HG03159 (cell line): ENCODE data around the gene HLA-F.

Experiments
- ATAC-seq: cut with Tn5 transposase; IDR thresholded peaks from one replicate; pipeline ENCODE4 v1.9.1; 2021; ENCODE audit warnings: mild to moderate bottlenecking, moderate library complexity; ENCODE audit not compliant: unreplicated experiment

The HLA-F gene

DNA sequence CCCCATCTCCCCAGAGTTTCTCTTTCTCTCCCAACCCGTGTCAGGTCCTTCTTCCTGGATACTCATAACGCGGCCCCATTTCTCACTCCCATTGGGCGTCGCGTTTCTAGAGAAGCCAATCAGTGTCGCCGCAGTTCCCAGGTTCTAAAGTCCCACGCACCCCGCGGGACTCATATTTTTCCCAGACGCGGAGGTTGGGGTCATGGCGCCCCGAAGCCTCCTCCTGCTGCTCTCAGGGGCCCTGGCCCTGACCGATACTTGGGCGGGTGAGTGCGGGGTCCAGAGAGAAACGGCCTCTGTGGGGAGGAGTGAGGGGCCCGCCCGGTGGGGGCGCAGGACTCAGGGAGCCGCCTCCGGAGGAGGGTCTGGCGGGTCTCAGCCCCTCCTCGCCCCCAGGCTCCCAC lies at the start of gene HLA-F:
Gene HLA-F (plus strand): TSS at position 173 of the 404 bp plus-strand sequence. CDS start 30 bp downstream, at position 203.
- ATAC-seq = peak; percentile 87

DNA sequence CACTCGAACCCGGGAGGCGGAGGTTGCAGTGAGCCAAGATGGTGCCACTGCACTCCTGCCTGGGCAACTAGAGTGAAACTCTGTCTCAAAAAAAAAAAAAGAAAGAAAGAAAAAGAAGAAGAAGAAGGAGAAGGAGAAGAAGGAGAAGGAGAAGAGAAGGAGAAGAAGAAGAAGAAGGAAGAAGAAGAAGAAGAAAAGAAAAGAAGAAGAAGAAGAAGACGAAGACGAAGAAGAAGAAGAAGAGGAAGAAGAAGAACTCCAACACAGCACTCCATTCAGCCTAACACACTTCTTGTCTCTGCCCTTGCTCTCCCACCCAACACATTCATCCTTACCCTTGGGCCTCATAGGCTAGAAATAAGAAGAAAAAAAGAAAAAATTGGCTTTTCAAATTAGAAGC lies 49.2 kb upstream of the HLA-F start:
- ATAC-seq = no peak

- no peak for ATAC-seq
These were observed 47.7 kb upstream of the HLA-F start for GRCh38 chr6:29675561-29675960.

DNA sequence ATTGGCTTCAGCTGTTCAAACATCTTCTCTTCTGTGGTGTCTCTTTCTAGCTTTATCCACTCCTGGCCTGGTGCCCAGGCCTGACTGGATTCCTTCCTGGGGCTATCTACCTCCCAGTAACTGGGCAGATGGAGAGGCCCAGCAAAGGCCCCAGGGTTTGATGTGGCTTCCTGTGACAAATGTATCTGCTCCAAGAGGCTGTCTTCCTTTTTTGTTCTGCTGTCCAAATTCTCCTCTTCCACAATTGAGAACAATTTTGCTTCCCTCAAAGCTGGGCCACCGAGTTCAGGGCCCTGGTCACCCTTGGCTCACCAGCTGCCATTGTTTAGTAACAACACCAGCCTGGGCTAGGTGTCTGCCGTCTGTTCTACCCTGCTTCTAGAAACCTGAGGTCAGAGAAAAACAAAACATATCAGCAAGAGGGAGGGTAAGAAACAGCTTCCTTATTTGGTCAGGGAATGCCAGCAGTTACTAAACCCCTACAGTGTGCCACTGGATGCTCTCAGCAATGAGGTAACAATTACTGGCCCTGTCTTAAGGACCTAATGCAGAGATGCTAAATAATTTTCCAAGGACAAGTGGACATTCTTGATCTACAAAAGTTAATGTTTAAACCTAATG lies 46.1 kb upstream of the HLA-F start:
- no peak for ATAC-seq

DNA sequence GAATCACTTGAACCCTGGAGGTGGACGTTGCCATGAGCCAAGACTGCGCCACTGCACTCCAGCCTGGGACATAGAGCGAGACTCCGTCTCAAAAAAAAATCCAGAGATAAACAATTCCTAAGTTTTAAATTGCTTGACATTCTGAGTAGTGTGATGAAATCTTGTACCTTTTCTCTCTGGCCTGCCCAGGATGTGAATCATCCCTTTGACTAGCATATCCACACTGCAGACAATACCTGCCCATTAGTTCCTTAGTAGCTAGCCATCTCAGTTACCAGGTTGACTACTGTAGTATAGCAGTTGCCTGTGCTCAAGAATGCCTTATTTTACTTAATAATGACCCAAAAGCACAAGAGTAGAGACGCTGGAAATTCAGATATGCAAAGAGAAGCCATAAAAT lies 45.1 kb upstream of the HLA-F start:
- no peak for ATAC-seq

GRCh38 chr6:29679962-29680361 lies 43.3 kb upstream of the HLA-F start:
- no peak for ATAC-seq

- ATAC-seq = no peak
These were observed 42.8 kb upstream of the HLA-F start for GRCh38 chr6:29680416-29680815.

DNA sequence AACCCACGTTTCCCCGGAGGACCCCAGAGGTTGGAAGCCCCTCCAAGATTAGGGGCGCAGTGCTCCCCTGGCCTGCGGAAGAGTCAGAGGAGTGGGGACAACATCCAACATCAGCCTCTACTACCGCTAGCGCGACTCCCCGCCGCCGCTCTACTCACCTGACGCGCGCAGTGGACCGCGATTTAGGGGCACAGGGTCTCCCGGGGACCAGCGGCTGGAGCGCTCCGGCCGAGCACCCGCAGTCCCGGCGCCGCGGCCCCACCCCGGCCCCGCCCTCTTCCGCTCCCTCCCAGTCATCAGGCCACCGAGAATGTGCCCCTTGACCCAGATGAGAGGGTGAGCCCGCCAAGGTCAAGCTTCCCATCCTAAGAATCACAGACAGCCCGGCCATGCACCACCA lies 42.3 kb upstream of the HLA-F start, which contains the start of gene ZFP57:
Gene ZFP57 (minus strand): TSS at position 249 of the 400 bp plus-strand sequence. CDS start 4,149 bp downstream, outside the sequence.
- ATAC-seq = no peak

- no peak for ATAC-seq
These were observed 41.4 kb upstream of the HLA-F start for GRCh38 chr6:29681811-29682210.

- ATAC-seq = no peak
These were observed 37.4 kb upstream of the HLA-F start for GRCh38 chr6:29685718-29686326.

GRCh38 chr6:29694637-29695036 lies 28.6 kb upstream of the HLA-F start:
- ATAC-seq = no peak

DNA sequence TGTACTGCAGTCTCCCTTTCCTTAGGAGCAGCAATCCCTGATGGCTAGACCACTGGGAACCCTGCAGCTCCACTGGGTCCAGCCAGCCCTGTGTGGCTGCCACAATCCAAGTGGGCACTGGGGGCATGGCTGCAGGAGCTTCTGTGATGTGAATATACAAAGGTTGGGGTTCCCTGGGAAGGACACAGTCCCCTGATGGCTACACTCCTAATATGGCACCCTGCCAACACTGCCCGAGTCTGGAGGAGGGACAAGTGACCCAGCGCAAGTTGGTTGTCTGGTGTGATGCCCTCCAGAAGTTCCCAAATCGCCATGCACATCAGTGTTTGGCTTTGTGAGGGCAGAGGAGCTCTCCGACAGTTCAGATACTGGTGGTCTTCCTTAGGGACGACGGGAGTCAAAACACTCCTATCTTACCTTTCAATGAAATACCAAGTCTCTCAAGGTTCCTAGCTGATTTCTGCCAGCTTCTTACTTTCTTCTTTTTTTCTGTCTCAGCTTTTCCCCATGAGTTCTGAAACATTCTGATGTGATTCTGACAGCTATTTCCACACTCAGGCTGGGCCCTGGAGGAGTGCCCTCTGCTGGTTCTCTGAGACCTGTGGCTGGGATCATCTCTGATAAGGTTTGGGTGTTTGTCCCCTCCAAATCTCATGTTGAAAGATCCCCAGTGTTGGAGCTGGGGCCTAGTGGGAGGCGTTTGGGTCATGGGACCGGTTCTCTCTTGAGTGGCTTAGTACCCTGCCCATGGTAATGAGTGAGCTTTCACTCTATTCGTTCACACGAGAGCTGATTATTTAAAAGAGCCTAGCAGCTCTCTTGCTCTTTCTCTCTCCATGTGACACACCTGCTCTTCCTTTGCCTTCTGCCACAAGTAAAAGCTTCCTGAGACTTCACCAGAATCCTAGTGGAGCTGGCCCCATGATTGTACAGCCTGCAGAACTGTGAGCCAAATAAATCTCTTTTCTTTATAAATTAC lies 26.8 kb upstream of the HLA-F start:
- ATAC-seq = no peak

- no peak for ATAC-seq
These were observed 20.6 kb upstream of the HLA-F start for GRCh38 chr6:29702519-29703103.

- no peak for ATAC-seq
These were observed 17.6 kb upstream of the HLA-F start for GRCh38 chr6:29705389-29706231.

DNA sequence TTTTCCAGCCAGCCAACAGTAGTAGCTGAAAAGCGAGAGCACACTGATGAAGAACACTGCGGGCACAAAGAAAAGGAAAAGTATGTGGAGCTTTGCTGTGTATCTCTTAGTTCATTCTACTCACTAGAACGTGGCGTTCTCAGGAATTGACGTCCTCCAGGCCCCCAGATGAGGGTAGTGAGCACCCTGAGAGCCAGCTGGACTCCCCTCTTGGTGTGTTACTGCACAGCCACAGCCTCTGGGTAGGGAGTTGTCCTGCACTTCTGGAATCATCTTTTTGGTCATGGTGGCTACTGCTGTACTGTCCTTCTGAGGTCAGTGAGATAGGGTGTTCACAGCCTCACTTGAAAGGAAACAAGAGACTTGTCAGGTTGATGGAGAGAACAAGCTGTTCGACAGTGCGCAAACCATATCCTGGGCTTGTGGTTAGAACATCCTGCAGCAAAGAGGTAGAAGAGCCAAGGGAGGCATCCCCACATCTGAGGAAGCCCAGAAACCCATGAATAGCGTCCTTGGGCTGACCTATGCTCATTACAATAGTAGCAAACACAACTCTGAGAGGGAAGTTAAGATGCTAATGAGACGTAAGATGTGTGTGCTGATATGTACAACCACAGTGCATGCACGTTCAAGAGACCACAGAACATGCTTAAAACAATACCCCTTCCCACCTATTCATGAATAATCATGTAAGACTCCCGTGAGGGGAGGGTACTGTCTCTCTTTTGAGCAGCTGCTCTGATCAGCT lies 14.6 kb upstream of the HLA-F start:
- no peak for ATAC-seq

DNA sequence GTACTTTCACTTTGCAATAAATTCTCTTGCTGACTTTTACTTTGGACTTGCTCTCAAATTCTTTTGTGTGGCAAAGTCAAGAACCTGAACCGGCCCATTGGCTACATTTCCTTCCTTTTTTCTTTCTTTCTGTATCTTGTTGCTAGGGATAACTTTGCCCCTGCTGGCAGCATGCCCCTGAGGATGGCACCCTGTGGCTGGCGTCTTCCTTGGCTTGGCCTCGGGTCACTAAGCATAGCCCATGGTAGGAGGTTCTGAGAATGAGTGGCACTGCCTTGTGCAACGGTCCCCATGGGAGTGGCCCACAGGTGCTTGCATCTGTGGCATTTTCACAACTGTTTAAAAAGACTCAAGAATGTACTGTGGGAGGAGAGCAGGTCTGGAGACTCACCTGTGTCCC lies 14.0 kb upstream of the HLA-F start:
- no peak for ATAC-seq

DNA sequence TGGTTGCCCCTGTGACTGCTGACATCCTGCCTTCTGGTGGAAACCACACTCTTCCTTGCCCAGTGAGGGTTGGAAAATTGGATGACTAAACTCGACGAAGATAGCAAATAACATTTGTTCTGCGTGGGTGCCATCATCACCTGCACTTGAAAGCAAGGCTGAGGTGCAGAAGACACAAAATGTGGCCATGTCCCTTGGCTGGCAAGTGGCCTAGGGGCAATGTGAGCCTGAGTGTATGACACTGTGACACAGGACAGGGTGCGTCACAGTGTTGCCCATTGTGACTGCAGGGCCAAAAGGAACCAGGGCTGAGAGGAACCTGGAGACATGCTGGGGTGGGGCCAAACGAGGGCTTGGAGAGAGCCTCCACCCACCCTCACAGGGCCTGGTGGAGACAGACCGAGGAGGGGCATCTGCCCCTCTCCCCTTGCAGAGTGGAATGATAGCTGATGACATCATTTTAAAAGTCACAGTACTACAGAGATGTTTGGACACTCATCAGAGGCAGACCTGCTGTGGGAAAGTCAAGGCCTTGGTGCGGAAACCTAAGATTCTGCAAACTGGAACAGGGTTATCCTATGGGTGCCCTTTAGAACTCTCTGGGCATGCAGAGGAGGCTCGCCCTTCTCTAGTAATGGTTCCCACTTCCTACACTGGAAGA lies 12.8 kb upstream of the HLA-F start:
- ATAC-seq = no peak

- no peak for ATAC-seq
These were observed 2.4 kb upstream of the HLA-F start for GRCh38 chr6:29720863-29721262.
